ENCODE measurements around the gene MRPL52.

The MRPL52 gene

GRCh38 chr14:22843123-22843925, 13.6 kb downstream of the MRPL52 start:
- H3K4me3 ChIP-seq (ENCODE audit: low read length): no peak overlapping the region
- no peaks in the 10 kb centered on the region for H3K36me3 ChIP-seq (ENCODE audit: control insufficient read depth, low read length)
- H3K27ac ChIP-seq (ENCODE audit: low read depth, low read length): no peak overlapping the region
- no peaks in the 10 kb centered on the region for H3K79me2 ChIP-seq (ENCODE audit: control insufficient read depth, low read length)
- H3K9me2 ChIP-seq (replicated peaks; ENCODE audit: control insufficient read depth, low read length): no peaks in the 10 kb centered on the region
- H4K20me1 ChIP-seq (ENCODE audit: control insufficient read depth, insufficient read depth, low read depth, low read length): no peaks in the 10 kb centered on the region
- H3K4me2 ChIP-seq (ENCODE audit: low read length): no peak overlapping the region
- no peaks in the 10 kb centered on the region for H3K4me1 ChIP-seq (ENCODE audit: control insufficient read depth, low read length)
- H3K27me3 ChIP-seq (ENCODE audit: control insufficient read depth, low read length): no peaks in the 10 kb centered on the region
- H3F3A ChIP-seq (ENCODE audit: control insufficient read depth, insufficient read depth): no peaks in the 10 kb centered on the region
- TF ChIP-seq EZH2phosphoT487 (IDR thresholded peaks at IDR 0.05; ENCODE audit: borderline replicate concordance, low read length) (no peak), CTCF (IDR thresholded peaks at IDR 0.05; ENCODE audit: low read depth, low read length, poor library complexity, severe bottlenecking) (no peak)
- no peaks in the 10 kb centered on the region for H3K9me3 ChIP-seq (ENCODE audit: control insufficient read depth, insufficient read depth, low read length)

DNA sequence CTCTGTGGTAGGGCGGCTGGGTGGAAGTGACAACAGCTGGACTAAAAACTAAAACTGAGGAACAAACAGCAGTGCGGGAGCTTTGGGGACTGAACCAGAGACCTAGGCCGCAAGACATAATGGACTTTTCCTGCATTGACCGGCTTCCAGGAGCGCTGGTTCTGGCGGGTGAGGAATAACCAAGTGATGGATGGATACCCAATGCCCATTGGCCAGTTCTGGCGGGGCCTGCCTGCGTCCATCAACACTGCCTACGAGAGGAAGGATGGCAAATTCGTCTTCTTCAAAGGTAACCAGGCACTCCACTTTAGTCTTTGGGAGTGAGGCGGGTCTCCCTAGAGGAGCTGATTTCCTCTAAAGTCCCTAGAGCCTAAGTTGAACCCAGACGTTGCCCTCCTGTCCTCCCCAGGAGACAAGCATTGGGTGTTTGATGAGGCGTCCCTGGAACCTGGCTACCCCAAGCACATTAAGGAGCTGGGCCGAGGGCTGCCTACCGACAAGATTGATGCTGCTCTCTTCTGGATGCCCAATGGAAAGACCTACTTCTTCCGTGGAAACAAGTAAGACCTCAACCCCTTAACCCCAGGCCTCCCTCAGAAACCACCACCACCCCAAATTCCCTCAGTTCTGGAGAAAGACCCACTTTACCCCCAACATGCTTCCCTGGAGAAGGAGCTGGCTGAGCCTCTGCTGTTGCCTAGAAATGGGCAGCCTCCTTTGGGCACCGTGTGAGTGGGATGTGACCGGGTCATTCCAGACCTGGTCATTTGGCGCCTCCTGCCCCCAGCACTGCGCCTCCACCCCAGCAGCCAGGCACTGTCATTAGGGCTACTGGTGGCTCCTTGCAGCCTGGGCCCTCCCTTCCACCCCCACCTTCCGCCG, 14.8 kb downstream of the MRPL52 start:
- H3K4me2 ChIP-seq (ENCODE audit: low read length): no peak overlapping the region

GRCh38 chr14:22845103-22845394, 15.4 kb downstream of the MRPL52 start:
- no peaks in the 10 kb centered on the region for H3K36me3 ChIP-seq (ENCODE audit: control insufficient read depth, low read length)
- no peaks in the 10 kb centered on the region for H3K27me3 ChIP-seq (ENCODE audit: control insufficient read depth, low read length)
- H3K9me2 ChIP-seq (replicated peaks; ENCODE audit: control insufficient read depth, low read length): no peaks in the 10 kb centered on the region
- H3K4me1 ChIP-seq (ENCODE audit: control insufficient read depth, low read length): no peaks in the 10 kb centered on the region
- H3K27ac ChIP-seq (ENCODE audit: low read depth, low read length): no peak overlapping the region
- H3K9me3 ChIP-seq (ENCODE audit: control insufficient read depth, insufficient read depth, low read length): no peaks in the 10 kb centered on the region
- TF ChIP-seq CTCF (IDR thresholded peaks at IDR 0.05; ENCODE audit: low read depth, low read length, poor library complexity, severe bottlenecking) (no peak), EZH2phosphoT487 (IDR thresholded peaks at IDR 0.05; ENCODE audit: borderline replicate concordance, low read length) (no peak)
- H3F3A ChIP-seq (ENCODE audit: control insufficient read depth, insufficient read depth): no peaks in the 10 kb centered on the region
- no peak overlapping the region for H3K4me2 ChIP-seq (ENCODE audit: low read length)
- no peaks in the 10 kb centered on the region for H4K20me1 ChIP-seq (ENCODE audit: control insufficient read depth, insufficient read depth, low read depth, low read length)
- no peaks in the 10 kb centered on the region for H3K79me2 ChIP-seq (ENCODE audit: control insufficient read depth, low read length)
- no peak overlapping the region for H3K4me3 ChIP-seq (ENCODE audit: low read length)

More for the DNA sequence above, 14.8 kb downstream of the MRPL52 start:
- Histone ChIP-seq H3K79me2 (ENCODE audit: control insufficient read depth, low read length) (no peaks in the 10 kb centered on the region), H3K27ac (ENCODE audit: low read depth, low read length) (no peak overlapping the region), H3K4me3 (ENCODE audit: low read length) (no peak overlapping the region), H3K4me1 (ENCODE audit: control insufficient read depth, low read length) (no peaks in the 10 kb centered on the region), H3K36me3 (ENCODE audit: control insufficient read depth, low read length) (no peaks in the 10 kb centered on the region), H4K20me1 (ENCODE audit: control insufficient read depth, insufficient read depth, low read depth, low read length) (no peaks in the 10 kb centered on the region), H3K27me3 (ENCODE audit: control insufficient read depth, low read length) (no peaks in the 10 kb centered on the region), H3K9me3 (ENCODE audit: control insufficient read depth, insufficient read depth, low read length) (no peaks in the 10 kb centered on the region), H3K9me2 (replicated peaks; ENCODE audit: control insufficient read depth, low read length) (no peaks in the 10 kb centered on the region), H3F3A (ENCODE audit: control insufficient read depth, insufficient read depth) (no peaks in the 10 kb centered on the region)
- no peak for TF ChIP-seq EZH2phosphoT487 (IDR thresholded peaks at IDR 0.05; ENCODE audit: borderline replicate concordance, low read length)
